Heart left ventricle (tissue), 13 donors: ENCODE measurements around the gene LTC4S.

Source experiments
- CTCF ChIP-seq, 12 donors: fragments of 200-600 bp; sonication (generic) in 4 of 12; IDR thresholded peaks; one replicate each; pipeline versions ENCODE4 v1.5.0 to v1.8.0; 2018 to 2022; ENCODE audit warnings: antibody characterized with exemption in 12 of 12, mild to moderate bottlenecking in 5 of 12
- POLR2A ChIP-seq, 2 donors: fragments of 450-650 bp; IDR thresholded peaks; one replicate each; pipeline ENCODE4 v1.6.1; 2017; ENCODE audit warnings: antibody characterized with exemption in 2 of 2, mild to moderate bottlenecking in 2 of 2, moderate library complexity in 2 of 2
- donor health status: ischemic (EF 13 %, LVEDD 7.1; RV severe dilation, severe dysfunction).
- donor health status: DM: no; HTN: yes; CAD: no.
- donor health status: DM: no; HTN: no; CAD: no.
- donor health status: ischemic (EF 25% LVEDD 6.9; RV normal size, moderate dysfunction).
- donor health status: ischemic (EF 25% LVEDD 5.7; RV mildly dilated, moderate dysfunction).
- donor health status: ischemic (EF 35%, LVEDD 5.7; RV mildly dilated, moderate dysfunction).
- donor health status: nonischemic (EF 11% LVEDD 7.7; RV severe dilation, severe dysfunction).
- donor health status: DM: yes; HTN: yes; CAD: no.
- donor health status: PGD.
- donor health status: ischemic (EF 29% LVEDD 5.4; RV normal size, mild dysfunction).
- donor health status: nonischemic (EF 23%, LVEDD 6.1; RV moderate dilation, normal function).

GRCh38 chr5:179776411-179776938, 17.3 kb upstream of the LTC4S start:
- TF ChIP-seq POLR2A (IDR thresholded peaks at IDR 0.05) (no peak), CTCF (IDR thresholded peaks at IDR 0.05) (no peak)
